Endothelial cell of umbilical vein (primary cell): ENCODE results near the gene CTSW.

Experiments used
- EZH2 ChIP-seq: IDR thresholded peaks from 2 replicates; pipeline ENCODE4 v1.6.1; 2012; ENCODE audit warnings: borderline replicate concordance, low read depth, mild to moderate bottlenecking, moderate library complexity, low read length, inconsistent platforms; ENCODE audit not compliant: severe bottlenecking
- TF ChIP-seq, protein P1 (sequence below), 2 donors: IDR thresholded peaks; 1 replicate in 1 of 2; 2 replicates in 1 of 2; pipeline ENCODE4 v1.5.1; 2011; ENCODE audit warnings: low read length in 2 of 2, mild to moderate bottlenecking in 2 of 2, moderate library complexity in 2 of 2, control low read depth in 1 of 2, inconsistent platforms in 1 of 2, low read depth in 1 of 2; ENCODE audit not compliant: insufficient read depth in 1 of 2; ENCODE audit errors: extremely low read depth in 1 of 2

DNA sequence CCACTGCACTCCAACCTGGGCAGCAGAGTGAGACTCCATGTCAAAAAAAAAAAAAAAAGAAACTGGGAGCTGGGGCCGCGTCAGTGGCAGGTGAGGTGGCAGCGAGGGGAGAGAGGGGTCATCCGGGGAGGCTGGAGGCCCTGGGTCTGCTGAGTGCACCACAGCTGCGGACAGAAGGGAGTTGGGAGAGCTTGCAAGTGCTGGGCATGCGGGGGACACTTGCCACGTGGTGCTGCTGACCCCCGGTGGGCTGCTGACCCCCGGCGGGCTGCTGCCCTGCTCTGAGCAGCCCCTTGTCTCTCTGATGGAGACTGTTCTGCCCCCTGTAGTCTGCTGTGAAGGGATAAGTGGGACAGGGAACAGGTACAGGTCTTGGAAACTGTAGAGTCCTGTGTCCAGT lies 42.2 kb downstream of the CTSW start:
- no peak for TF ChIP-seq EZH2
- TF ChIP-seq, protein P1, sequence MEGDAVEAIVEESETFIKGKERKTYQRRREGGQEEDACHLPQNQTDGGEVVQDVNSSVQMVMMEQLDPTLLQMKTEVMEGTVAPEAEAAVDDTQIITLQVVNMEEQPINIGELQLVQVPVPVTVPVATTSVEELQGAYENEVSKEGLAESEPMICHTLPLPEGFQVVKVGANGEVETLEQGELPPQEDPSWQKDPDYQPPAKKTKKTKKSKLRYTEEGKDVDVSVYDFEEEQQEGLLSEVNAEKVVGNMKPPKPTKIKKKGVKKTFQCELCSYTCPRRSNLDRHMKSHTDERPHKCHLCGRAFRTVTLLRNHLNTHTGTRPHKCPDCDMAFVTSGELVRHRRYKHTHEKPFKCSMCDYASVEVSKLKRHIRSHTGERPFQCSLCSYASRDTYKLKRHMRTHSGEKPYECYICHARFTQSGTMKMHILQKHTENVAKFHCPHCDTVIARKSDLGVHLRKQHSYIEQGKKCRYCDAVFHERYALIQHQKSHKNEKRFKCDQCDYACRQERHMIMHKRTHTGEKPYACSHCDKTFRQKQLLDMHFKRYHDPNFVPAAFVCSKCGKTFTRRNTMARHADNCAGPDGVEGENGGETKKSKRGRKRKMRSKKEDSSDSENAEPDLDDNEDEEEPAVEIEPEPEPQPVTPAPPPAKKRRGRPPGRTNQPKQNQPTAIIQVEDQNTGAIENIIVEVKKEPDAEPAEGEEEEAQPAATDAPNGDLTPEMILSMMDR (IDR thresholded peaks at IDR 0.05; ENCODE audit: extremely low read depth in 1 of 2, insufficient read depth in 1 of 2, low read depth in 1 of 2, low read length in 2 of 2): no peak
